Measurements from ENCODE around the gene ITPR2. TPM values are rescaled to one million over a fixed set of nuclear protein-coding genes. Genes with fewer than 3 reads are reported as not detected.
"Not testable (repeated sequence)": the region's sequence is repeated elsewhere in the genome, so short reads cannot be mapped to it uniquely, and the experiment has no call there.

Gene ITPR2
- polyA plus RNA-seq, 1 of the 3 experiments (the other 2 are of a cell fraction) = 2.3 TPM

DNA sequence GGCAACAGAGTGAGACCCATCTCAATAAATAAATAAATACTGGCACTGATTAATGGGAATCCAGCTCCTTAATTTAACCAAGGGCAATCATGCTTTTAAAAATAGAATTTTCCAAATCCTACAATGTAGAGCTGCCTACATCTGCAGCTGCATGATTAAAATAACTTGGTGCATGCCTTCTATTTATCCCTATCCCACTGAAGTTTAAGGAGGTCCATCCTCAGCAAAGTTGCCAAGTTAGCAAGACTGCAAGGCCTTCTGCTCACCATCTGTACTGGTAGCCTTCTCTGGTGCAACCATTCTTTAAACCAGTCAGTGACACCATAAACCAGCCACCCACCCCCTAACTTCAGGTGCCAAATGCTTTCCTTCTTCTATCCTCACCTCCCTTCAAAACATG is 226.1 kb downstream of the ITPR2 start:
- Histone ChIP-seq H3F3A (replicated peaks; ENCODE audit: insufficient read depth) (no peaks in the 10 kb centered on the region), H3K36me3 (replicated peaks in 1 of 2; ENCODE audit: control insufficient read depth in 1 of 2, insufficient read depth in 2 of 2, low read length in 1 of 2) (peaks cover under 1 to 4% of the 10 kb centered on the region in 2 experiments), H3K9me2 (no peaks in the 10 kb centered on the region), H3K4me3 (ENCODE audit: low read depth in 2 of 2, low read length in 1 of 2) (no peak overlapping the region), H3K9ac (no peak overlapping the region), H3K27ac (ENCODE audit: low read depth in 2 of 2, low read length in 1 of 2) (no peak overlapping the region), H3K9me3 (no peaks in the 10 kb centered on the region), H3K79me2 (ENCODE audit: insufficient read depth) (no peaks in the 10 kb centered on the region), H3K27me3 (ENCODE audit: insufficient read depth) (no peaks in the 10 kb centered on the region), H3K4me2 (no peak overlapping the region), H4K20me1 (ENCODE audit: insufficient read depth) (no peaks in the 10 kb centered on the region), H2AFZ (ENCODE audit: low read depth) (no peak overlapping the region), H3K4me1 (ENCODE audit: control insufficient read depth in 1 of 2, insufficient read depth in 2 of 2, low read depth in 1 of 2, low read length in 1 of 2) (peaks cover 0 to 5% of the 10 kb centered on the region in 2 experiments; a peak in 1 of 4 replicates)
- DNase-seq = no peak
- POLR2A ChIA-PET = no interaction called here
- CTCF ChIA-PET = no interaction called here
- TF ChIP-seq SMC3 (IDR thresholded peaks at IDR 0.05; ENCODE audit: low read depth, low read length) = no peak
- TF ChIP-seq, protein P1, sequence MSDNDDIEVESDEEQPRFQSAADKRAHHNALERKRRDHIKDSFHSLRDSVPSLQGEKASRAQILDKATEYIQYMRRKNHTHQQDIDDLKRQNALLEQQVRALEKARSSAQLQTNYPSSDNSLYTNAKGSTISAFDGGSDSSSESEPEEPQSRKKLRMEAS (IDR thresholded peaks at IDR 0.05; ENCODE audit: low read depth) = no peak
- no peak for TF ChIP-seq TEAD4 (IDR thresholded peaks at IDR 0.05; ENCODE audit: borderline replicate concordance, insufficient read depth)
- no peak for TF ChIP-seq RCOR1 (IDR thresholded peaks at IDR 0.05; ENCODE audit: low read length)
- TF ChIP-seq GATA2 (CRISPR knock-in tag; IDR thresholded peaks at IDR 0.05) = no peak
- TF ChIP-seq PBX3 (IDR thresholded peaks at IDR 0.05) = no peak
- no peak for TF ChIP-seq FOXJ3 (CRISPR knock-in tag; IDR thresholded peaks at IDR 0.05)
- no peak for TF ChIP-seq NRF1 (IDR thresholded peaks at IDR 0.05; ENCODE audit: low read depth, low read length)
- TF ChIP-seq YY1 (IDR thresholded peaks at IDR 0.05; ENCODE audit: low read depth) = no peak
- no peak for TF ChIP-seq FOXM1 (IDR thresholded peaks at IDR 0.05; ENCODE audit: low read depth)
- no peak for TF ChIP-seq TCF12 (IDR thresholded peaks at IDR 0.05)
- no peak for TF ChIP-seq NFIC (IDR thresholded peaks at IDR 0.05; ENCODE audit: borderline replicate concordance)
- TF ChIP-seq MEF2A (IDR thresholded peaks at IDR 0.05; ENCODE audit: borderline replicate concordance, low read depth) = no peak
- no peak for TF ChIP-seq EP300 (IDR thresholded peaks at IDR 0.05; ENCODE audit: borderline replicate concordance in 1 of 2, low read depth in 1 of 2, low read length in 1 of 2)
- TF ChIP-seq EZH2phosphoT487 (IDR thresholded peaks at IDR 0.05; ENCODE audit: borderline replicate concordance, low read depth) = no peak
- TF ChIP-seq ZBTB33 (IDR thresholded peaks at IDR 0.05; ENCODE audit: borderline replicate concordance, low read depth) = no peak

- POLR2A ChIA-PET; H3K79me2 ChIP-seq (ENCODE audit: insufficient read depth); H3K36me3 ChIP-seq (replicated peaks in 1 of 2; ENCODE audit: control insufficient read depth in 1 of 2, insufficient read depth in 2 of 2, low read length in 1 of 2); H2AFZ ChIP-seq (ENCODE audit: low read depth); DNase-seq; H3K9me2 ChIP-seq; H3K9ac ChIP-seq; H3K27ac ChIP-seq (ENCODE audit: low read depth in 2 of 2, low read length in 1 of 2); H3K4me3 ChIP-seq (ENCODE audit: low read depth in 2 of 2, low read length in 1 of 2); H3F3A ChIP-seq (replicated peaks; ENCODE audit: insufficient read depth); H3K4me2 ChIP-seq; H3K4me1 ChIP-seq (ENCODE audit: control insufficient read depth in 1 of 2, insufficient read depth in 2 of 2, low read depth in 1 of 2, low read length in 1 of 2); H4K20me1 ChIP-seq (ENCODE audit: insufficient read depth); H3K27me3 ChIP-seq (ENCODE audit: insufficient read depth); H3K9me3 ChIP-seq: not testable (repeated sequence)
- 96% methylated on average over 7 of the region's 7 CpGs for WGBS (ENCODE audit: low lambda C conversion rate)
- CTCF ChIA-PET = interaction anchor here (0.6 to 3.7 kb wide), 3 partner anchors 10 to 551 kb away, joined by 3 to 16 read pairs (median 3); no protein-coding TSS in a partner anchor
These were observed 228.2 kb downstream of the ITPR2 start for GRCh38 chr12:26604813-26605212.
